ENCODE measurements around the gene IL22.

Gene IL22, protein sequence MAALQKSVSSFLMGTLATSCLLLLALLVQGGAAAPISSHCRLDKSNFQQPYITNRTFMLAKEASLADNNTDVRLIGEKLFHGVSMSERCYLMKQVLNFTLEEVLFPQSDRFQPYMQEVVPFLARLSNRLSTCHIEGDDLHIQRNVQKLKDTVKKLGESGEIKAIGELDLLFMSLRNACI

DNA sequence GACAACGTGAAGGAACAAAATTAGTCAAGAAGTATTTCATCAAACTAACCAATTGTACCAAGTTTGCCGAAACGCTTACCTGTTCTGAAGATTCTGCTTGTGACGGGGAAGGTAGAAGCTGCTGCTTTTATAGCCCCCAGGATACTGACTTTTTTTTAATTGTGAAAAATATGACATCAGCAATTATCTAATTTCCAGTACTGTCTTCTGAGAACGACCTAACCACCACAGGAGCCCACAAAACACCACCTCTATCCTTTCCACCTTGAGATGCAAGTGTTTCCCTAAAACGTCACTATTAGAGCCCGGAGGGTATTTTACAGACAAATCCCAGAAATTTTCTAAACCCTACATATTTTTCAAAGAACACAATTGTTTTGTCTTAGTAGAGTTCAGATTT is at the start of gene IL22:
TSS of gene IL22 (minus strand) at position 101 of the 400 bp plus-strand sequence. CDS start 156 bp downstream, outside the sequence.
- Histone ChIP-seq H3K27ac (ENCODE audit: low read length) (no peak within 1 kb of the TSS), H3K9me3 (ENCODE audit: control insufficient read depth, insufficient read depth, low read length) (no peaks in the 10 kb centered on the region), H3K36me3 (ENCODE audit: control insufficient read depth, insufficient read depth, low read length) (no peaks in the 10 kb centered on the region), H3K4me1 (ENCODE audit: control insufficient read depth, insufficient read depth, low read length) (no peaks in the 10 kb centered on the region), H3K4me3 (ENCODE audit: low read length) (no peak within 1 kb of the TSS), H3K27me3 (ENCODE audit: control insufficient read depth, insufficient read depth, low read length) (no peaks in the 10 kb centered on the region)
- no peak for DNase-seq (ENCODE audit: low read depth, low spot score)
- no CpG with 5 or more reads among the region's 7 CpGs for WGBS (ENCODE audit: insufficient coverage, insufficient read length)

DNA sequence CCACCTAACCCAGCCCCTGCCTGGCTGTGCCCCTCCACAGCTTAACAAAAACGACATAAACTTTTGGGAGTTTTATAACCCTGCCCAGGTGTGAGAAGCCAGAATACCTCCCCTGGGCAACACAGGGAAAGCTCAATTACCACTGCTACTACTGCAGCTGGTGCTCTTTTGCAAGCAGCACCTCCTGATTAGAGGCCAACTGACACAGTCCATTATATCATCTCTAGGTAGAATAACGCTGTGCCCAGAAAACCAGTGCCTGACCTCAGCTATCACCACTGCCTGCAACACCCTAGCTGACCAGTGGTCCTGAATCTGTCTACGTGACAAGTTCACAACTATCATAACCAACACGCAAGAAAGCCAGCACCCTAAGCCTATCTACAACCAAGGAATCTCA is 44.5 kb upstream of the IL22 start:
- Histone ChIP-seq H3K4me1 (ENCODE audit: control insufficient read depth, insufficient read depth, low read length) (0 out of 2 replicates have a peak, but pooled peaks cover 1% of the 10 kb centered on the region), H3K27me3 (ENCODE audit: control insufficient read depth, insufficient read depth, low read length) (no peaks in the 10 kb centered on the region), H3K27ac (ENCODE audit: low read length) (no peak overlapping the region), H3K36me3 (ENCODE audit: control insufficient read depth, insufficient read depth, low read length) (no peaks in the 10 kb centered on the region), H3K9me3 (ENCODE audit: control insufficient read depth, insufficient read depth, low read length) (no peaks in the 10 kb centered on the region), H3K4me3 (ENCODE audit: low read length) (no peak overlapping the region)
- no peak for DNase-seq (ENCODE audit: low read depth, low spot score)
- no CpG with 5 or more reads among the region's 4 CpGs for WGBS (ENCODE audit: insufficient coverage, insufficient read length)

DNA sequence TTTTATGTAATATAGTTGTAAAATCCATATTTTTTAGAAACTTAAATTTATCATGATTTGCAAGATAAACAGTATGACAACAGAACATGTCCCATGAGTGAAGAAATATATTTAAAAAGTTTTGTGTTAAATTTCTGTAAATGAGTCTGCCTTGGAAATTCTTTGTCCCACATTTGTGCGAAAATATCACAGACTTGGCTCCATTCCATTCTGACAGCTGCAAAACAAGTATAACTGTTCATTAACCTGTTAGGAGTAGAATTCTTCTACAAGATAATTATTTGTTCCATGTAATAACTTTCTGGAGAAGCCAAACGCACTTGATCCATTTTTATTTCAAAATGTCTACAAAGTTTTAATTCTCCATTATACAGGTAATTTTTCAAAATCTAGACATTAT is 40.8 kb upstream of the IL22 start:
- no peaks in the 10 kb centered on the region for H3K36me3 ChIP-seq (ENCODE audit: control insufficient read depth, insufficient read depth, low read length)
- DNase-seq (ENCODE audit: low read depth, low spot score) = no peak
- no CpG with 5 or more reads among the region's 2 CpGs for WGBS (ENCODE audit: insufficient coverage, insufficient read length)

DNA sequence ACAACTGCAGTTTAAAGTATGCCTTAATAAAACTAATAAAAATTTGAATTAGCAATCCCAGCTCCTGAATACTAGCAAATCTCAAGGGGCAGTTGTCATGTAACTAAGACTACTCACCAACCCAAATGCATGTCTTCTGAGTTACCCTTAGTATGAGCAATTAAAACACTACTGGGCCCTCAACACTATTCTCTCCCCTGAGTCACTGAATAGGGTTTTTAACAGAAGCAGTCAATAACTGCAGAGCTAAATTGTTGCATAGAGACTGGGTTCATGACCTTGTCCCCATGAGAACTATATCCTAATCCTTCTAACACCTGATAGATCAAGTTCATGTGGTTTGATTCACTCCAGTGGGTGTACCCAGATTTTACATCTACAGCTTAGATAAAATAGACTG is 39.9 kb upstream of the IL22 start:
- no peaks in the 10 kb centered on the region for H3K9me3 ChIP-seq (ENCODE audit: control insufficient read depth, insufficient read depth, low read length)
- H3K27ac ChIP-seq (ENCODE audit: low read length) = no peak overlapping the region
- H3K27me3 ChIP-seq (ENCODE audit: control insufficient read depth, insufficient read depth, low read length) = no peaks in the 10 kb centered on the region
- H3K4me3 ChIP-seq (ENCODE audit: low read length) = no peak overlapping the region
- DNase-seq (ENCODE audit: low read depth, low spot score) = no peak
- H3K4me1 ChIP-seq (ENCODE audit: control insufficient read depth, insufficient read depth, low read length) = 0 out of 2 replicates have a peak, but pooled peaks cover 1% of the 10 kb centered on the region
- no peaks in the 10 kb centered on the region for H3K36me3 ChIP-seq (ENCODE audit: control insufficient read depth, insufficient read depth, low read length)

More for the DNA sequence above, 40.8 kb upstream of the IL22 start:
- Histone ChIP-seq H3K4me1 (ENCODE audit: control insufficient read depth, insufficient read depth, low read length) (0 out of 2 replicates have a peak, but pooled peaks cover 1% of the 10 kb centered on the region), H3K27ac (ENCODE audit: low read length) (no peak overlapping the region), H3K9me3 (ENCODE audit: control insufficient read depth, insufficient read depth, low read length) (no peaks in the 10 kb centered on the region), H3K27me3 (ENCODE audit: control insufficient read depth, insufficient read depth, low read length) (no peaks in the 10 kb centered on the region), H3K4me3 (ENCODE audit: low read length) (no peak overlapping the region)

GRCh38 chr12:68292151-68292943 is 38.9 kb upstream of the IL22 start:
- no peaks in the 10 kb centered on the region for H3K9me3 ChIP-seq (ENCODE audit: control insufficient read depth, insufficient read depth, low read length)
- H3K4me3 ChIP-seq (ENCODE audit: low read length) = no peak overlapping the region
- no peak for DNase-seq (ENCODE audit: low read depth, low spot score)
- no peaks in the 10 kb centered on the region for H3K27me3 ChIP-seq (ENCODE audit: control insufficient read depth, insufficient read depth, low read length)
- H3K36me3 ChIP-seq (ENCODE audit: control insufficient read depth, insufficient read depth, low read length) = no peaks in the 10 kb centered on the region
- H3K4me1 ChIP-seq (ENCODE audit: control insufficient read depth, insufficient read depth, low read length) = no peaks in the 10 kb centered on the region
- H3K27ac ChIP-seq (ENCODE audit: low read length) = no peak overlapping the region
- no CpG with 5 or more reads among the region's 9 CpGs for WGBS (ENCODE audit: insufficient coverage, insufficient read length)

- no peak for DNase-seq (ENCODE audit: low read depth, low spot score)
- whole genome bisulfite sequencing (ENCODE audit: insufficient coverage, insufficient read length) = no CpG with 5 or more reads among the region's 4 CpGs
- H3K9me3 ChIP-seq (ENCODE audit: control insufficient read depth, insufficient read depth, low read length) = no peaks in the 10 kb centered on the region
- H3K27ac ChIP-seq (ENCODE audit: low read length) = no peak overlapping the region
- H3K27me3 ChIP-seq (ENCODE audit: control insufficient read depth, insufficient read depth, low read length) = no peaks in the 10 kb centered on the region
- H3K4me1 ChIP-seq (ENCODE audit: control insufficient read depth, insufficient read depth, low read length) = no peaks in the 10 kb centered on the region
- no peaks in the 10 kb centered on the region for H3K36me3 ChIP-seq (ENCODE audit: control insufficient read depth, insufficient read depth, low read length)
- no peak overlapping the region for H3K4me3 ChIP-seq (ENCODE audit: low read length)
Observed at GRCh38 chr12:68291396-68292036, 38.1 kb upstream of the IL22 start.

DNA sequence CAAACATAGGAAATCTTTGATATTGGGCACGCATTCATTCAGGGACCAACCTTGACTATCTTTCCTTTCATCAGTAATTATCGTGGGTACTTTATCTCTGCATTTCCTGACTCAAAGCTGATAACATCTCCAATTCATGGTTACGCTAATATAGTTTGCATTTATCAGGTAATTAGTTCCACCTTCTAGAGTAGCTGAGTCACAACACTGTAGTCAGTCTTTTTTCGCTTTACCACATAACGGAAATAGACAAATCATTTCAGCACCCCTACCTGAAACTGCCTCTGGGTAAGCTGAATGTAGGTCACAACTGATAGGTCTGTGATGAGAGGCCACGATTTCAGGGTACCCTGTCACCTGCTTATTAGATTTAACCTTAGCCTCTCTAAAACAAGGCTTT is 36.7 kb upstream of the IL22 start:
- Histone ChIP-seq H3K4me1 (ENCODE audit: control insufficient read depth, insufficient read depth, low read length) (no peaks in the 10 kb centered on the region), H3K9me3 (ENCODE audit: control insufficient read depth, insufficient read depth, low read length) (no peaks in the 10 kb centered on the region), H3K27me3 (ENCODE audit: control insufficient read depth, insufficient read depth, low read length) (no peaks in the 10 kb centered on the region), H3K27ac (ENCODE audit: low read length) (no peak overlapping the region), H3K36me3 (ENCODE audit: control insufficient read depth, insufficient read depth, low read length) (no peaks in the 10 kb centered on the region), H3K4me3 (ENCODE audit: low read length) (no peak overlapping the region)
- no CpG with 5 or more reads among the region's 6 CpGs for WGBS (ENCODE audit: insufficient coverage, insufficient read length)
- DNase-seq (ENCODE audit: low read depth, low spot score) = no peak

DNA sequence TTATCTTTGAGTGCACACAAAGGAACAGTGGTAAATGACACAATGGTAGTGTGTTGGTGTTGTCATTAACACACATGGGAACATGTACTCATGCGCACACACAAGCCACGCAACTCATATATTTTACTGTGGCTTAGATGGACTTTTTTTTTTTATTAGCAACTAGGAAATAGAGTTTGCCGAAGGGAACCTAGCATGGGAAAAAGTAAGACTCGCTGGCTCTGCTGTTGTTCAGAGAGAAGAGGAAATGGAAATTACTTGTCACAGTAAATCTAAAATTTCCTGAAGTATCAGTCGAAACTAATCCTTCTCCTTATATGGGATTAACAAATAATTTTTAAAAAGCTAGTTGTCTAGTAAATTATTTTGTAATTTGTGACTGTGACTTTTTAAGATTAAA is 33.7 kb upstream of the IL22 start:
- Histone ChIP-seq H3K27me3 (ENCODE audit: control insufficient read depth, insufficient read depth, low read length) (no peaks in the 10 kb centered on the region), H3K27ac (ENCODE audit: low read length) (no peak overlapping the region), H3K9me3 (ENCODE audit: control insufficient read depth, insufficient read depth, low read length) (no peaks in the 10 kb centered on the region), H3K4me3 (ENCODE audit: low read length) (no peak overlapping the region), H3K36me3 (ENCODE audit: control insufficient read depth, insufficient read depth, low read length) (no peaks in the 10 kb centered on the region), H3K4me1 (ENCODE audit: control insufficient read depth, insufficient read depth, low read length) (no peaks in the 10 kb centered on the region)
- no CpG with 5 or more reads among the region's 5 CpGs for WGBS (ENCODE audit: insufficient coverage, insufficient read length)
- no peak for DNase-seq (ENCODE audit: low read depth, low spot score)

GRCh38 chr12:68286396-68286795 is 33.0 kb upstream of the IL22 start:
- no peak overlapping the region for H3K27ac ChIP-seq (ENCODE audit: low read length)
- H3K4me3 ChIP-seq (ENCODE audit: low read length) = no peak overlapping the region
- no peaks in the 10 kb centered on the region for H3K27me3 ChIP-seq (ENCODE audit: control insufficient read depth, insufficient read depth, low read length)
- no peak for DNase-seq (ENCODE audit: low read depth, low spot score)
- no peaks in the 10 kb centered on the region for H3K36me3 ChIP-seq (ENCODE audit: control insufficient read depth, insufficient read depth, low read length)
- no peaks in the 10 kb centered on the region for H3K4me1 ChIP-seq (ENCODE audit: control insufficient read depth, insufficient read depth, low read length)
- WGBS (ENCODE audit: insufficient coverage, insufficient read length) = no CpG with 5 or more reads among the region's 4 CpGs
- no peaks in the 10 kb centered on the region for H3K9me3 ChIP-seq (ENCODE audit: control insufficient read depth, insufficient read depth, low read length)

DNA sequence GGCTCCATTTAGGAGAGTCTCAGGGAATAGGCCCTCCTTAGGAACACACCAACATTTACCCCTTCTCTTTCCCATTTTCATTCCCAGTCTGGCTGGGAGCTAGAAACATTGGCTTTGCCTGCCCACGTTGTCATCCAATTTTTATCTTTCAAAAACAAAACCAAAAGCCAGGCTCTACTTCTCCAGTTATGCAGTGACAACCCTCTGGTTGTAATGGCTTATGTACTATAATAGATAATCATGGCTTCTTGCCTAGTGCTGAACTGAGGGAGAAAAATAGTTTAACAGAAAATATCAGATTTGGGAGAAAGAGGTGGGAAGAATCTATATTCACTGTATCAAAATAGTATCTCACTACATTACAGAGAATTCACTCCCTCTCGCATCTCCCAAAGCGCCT is 32.1 kb upstream of the IL22 start:
- Histone ChIP-seq H3K27ac (ENCODE audit: low read length) (no peak overlapping the region), H3K27me3 (ENCODE audit: control insufficient read depth, insufficient read depth, low read length) (no peaks in the 10 kb centered on the region), H3K4me1 (ENCODE audit: control insufficient read depth, insufficient read depth, low read length) (no peaks in the 10 kb centered on the region), H3K4me3 (ENCODE audit: low read length) (no peak overlapping the region), H3K9me3 (ENCODE audit: control insufficient read depth, insufficient read depth, low read length) (no peaks in the 10 kb centered on the region), H3K36me3 (ENCODE audit: control insufficient read depth, insufficient read depth, low read length) (no peaks in the 10 kb centered on the region)
- WGBS (ENCODE audit: insufficient coverage, insufficient read length) = no CpG with 5 or more reads among the region's 3 CpGs
- DNase-seq (ENCODE audit: low read depth, low spot score) = no peak
